ENCODE data around the gene STEAP4. TPM values are rescaled to one million over a fixed set of nuclear protein-coding genes. Genes with fewer than 3 reads are reported as not detected.

Gene STEAP4
- total and polyA plus RNA-seq, 4 donors, result 3.7 to 43.8 (median 12.8) TPM

DNA sequence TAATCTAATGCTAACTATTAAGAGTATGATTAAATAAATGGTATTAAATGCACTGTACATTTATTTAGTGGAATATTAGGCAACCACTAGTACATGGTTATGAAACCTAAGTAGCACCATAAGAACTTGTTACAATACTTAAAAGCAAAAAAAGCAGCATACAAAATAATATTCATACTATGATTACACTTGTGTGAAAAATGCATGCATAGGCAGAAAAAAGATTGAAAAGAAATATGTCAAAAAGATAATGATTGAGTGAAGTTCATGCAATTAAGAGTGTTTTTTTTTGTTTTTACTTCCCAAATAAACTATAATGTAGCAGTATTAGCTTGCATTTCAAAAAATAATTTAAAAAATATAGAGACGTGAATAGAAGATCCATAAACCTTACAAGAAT is 66.8 kb downstream of the STEAP4 start (continued):
- TF ChIP-seq, protein P1, sequence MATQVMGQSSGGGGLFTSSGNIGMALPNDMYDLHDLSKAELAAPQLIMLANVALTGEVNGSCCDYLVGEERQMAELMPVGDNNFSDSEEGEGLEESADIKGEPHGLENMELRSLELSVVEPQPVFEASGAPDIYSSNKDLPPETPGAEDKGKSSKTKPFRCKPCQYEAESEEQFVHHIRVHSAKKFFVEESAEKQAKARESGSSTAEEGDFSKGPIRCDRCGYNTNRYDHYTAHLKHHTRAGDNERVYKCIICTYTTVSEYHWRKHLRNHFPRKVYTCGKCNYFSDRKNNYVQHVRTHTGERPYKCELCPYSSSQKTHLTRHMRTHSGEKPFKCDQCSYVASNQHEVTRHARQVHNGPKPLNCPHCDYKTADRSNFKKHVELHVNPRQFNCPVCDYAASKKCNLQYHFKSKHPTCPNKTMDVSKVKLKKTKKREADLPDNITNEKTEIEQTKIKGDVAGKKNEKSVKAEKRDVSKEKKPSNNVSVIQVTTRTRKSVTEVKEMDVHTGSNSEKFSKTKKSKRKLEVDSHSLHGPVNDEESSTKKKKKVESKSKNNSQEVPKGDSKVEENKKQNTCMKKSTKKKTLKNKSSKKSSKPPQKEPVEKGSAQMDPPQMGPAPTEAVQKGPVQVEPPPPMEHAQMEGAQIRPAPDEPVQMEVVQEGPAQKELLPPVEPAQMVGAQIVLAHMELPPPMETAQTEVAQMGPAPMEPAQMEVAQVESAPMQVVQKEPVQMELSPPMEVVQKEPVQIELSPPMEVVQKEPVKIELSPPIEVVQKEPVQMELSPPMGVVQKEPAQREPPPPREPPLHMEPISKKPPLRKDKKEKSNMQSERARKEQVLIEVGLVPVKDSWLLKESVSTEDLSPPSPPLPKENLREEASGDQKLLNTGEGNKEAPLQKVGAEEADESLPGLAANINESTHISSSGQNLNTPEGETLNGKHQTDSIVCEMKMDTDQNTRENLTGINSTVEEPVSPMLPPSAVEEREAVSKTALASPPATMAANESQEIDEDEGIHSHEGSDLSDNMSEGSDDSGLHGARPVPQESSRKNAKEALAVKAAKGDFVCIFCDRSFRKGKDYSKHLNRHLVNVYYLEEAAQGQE (IDR thresholded peaks at IDR 0.05), result no peak
- TF ChIP-seq, protein P2, sequence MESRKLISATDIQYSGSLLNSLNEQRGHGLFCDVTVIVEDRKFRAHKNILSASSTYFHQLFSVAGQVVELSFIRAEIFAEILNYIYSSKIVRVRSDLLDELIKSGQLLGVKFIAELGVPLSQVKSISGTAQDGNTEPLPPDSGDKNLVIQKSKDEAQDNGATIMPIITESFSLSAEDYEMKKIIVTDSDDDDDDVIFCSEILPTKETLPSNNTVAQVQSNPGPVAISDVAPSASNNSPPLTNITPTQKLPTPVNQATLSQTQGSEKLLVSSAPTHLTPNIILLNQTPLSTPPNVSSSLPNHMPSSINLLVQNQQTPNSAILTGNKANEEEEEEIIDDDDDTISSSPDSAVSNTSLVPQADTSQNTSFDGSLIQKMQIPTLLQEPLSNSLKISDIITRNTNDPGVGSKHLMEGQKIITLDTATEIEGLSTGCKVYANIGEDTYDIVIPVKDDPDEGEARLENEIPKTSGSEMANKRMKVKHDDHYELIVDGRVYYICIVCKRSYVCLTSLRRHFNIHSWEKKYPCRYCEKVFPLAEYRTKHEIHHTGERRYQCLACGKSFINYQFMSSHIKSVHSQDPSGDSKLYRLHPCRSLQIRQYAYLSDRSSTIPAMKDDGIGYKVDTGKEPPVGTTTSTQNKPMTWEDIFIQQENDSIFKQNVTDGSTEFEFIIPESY (IDR thresholded peaks at IDR 0.05), result no peak

DNA sequence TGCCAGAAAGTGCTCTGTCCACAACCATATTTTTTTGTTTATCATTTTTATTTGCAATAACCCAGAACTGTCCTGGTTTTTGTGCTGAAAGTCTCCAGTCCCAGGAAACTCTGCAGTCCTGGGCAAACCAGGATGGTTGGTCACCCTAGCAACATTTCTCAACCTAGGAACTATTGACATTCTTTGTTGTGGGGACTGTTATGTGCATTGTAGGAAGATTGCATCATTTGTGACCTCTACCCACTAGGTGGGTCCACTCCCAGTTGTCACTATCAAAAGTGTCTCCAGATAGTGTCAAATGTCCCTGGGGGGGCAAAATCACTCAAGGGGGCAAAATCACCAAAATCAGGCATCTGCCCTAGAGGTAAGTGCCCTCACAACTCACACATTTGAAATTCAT is 72.9 kb downstream of the STEAP4 start:
- no peak overlapping the region for H3K27ac ChIP-seq (ENCODE audit: low read depth in 1 of 2, low read length in 2 of 2)
- TF ChIP-seq RXRA (IDR thresholded peaks at IDR 0.05) (peak; percentile 48 to 52), FOXA1 (IDR thresholded peaks at IDR 0.05) (no peak), TAF1 (conservative IDR thresholded peaks at IDR 0.05) (no peak), RAD21 (IDR thresholded peaks at IDR 0.05) (no peak), SP1 (IDR thresholded peaks at IDR 0.05) (no peak), FOXA2 (IDR thresholded peaks at IDR 0.05) (peak; percentile 30), HNF4A (conservative IDR thresholded peaks at IDR 0.05) (peak; percentile 37 to 47), GABPA (IDR thresholded peaks at IDR 0.05 in 1 of 2, conservative IDR thresholded peaks at IDR 0.05 in 1 of 2) (no peak), YY1 (IDR thresholded peaks at IDR 0.05) (peak; percentile 40), EGR1 (IDR thresholded peaks at IDR 0.05; ENCODE audit: low read depth in 2 of 2) (no peak), JUND (IDR thresholded peaks at IDR 0.05) (no peak), NR2F2 (IDR thresholded peaks at IDR 0.05) (peak; percentile 23), HNF4G (IDR thresholded peaks at IDR 0.05) (no peak)
- TF ChIP-seq, protein P3, sequence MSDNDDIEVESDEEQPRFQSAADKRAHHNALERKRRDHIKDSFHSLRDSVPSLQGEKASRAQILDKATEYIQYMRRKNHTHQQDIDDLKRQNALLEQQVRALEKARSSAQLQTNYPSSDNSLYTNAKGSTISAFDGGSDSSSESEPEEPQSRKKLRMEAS (IDR thresholded peaks at IDR 0.05), result no peak
- TF ChIP-seq, protein P1 (IDR thresholded peaks at IDR 0.05), result no peak
- TF ChIP-seq, protein P4, sequence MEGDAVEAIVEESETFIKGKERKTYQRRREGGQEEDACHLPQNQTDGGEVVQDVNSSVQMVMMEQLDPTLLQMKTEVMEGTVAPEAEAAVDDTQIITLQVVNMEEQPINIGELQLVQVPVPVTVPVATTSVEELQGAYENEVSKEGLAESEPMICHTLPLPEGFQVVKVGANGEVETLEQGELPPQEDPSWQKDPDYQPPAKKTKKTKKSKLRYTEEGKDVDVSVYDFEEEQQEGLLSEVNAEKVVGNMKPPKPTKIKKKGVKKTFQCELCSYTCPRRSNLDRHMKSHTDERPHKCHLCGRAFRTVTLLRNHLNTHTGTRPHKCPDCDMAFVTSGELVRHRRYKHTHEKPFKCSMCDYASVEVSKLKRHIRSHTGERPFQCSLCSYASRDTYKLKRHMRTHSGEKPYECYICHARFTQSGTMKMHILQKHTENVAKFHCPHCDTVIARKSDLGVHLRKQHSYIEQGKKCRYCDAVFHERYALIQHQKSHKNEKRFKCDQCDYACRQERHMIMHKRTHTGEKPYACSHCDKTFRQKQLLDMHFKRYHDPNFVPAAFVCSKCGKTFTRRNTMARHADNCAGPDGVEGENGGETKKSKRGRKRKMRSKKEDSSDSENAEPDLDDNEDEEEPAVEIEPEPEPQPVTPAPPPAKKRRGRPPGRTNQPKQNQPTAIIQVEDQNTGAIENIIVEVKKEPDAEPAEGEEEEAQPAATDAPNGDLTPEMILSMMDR (IDR thresholded peaks at IDR 0.05; ENCODE audit: low read depth, low read length, missing input control), result no peak
- TF ChIP-seq, protein P2 (IDR thresholded peaks at IDR 0.05), result no peak
- TF ChIP-seq, protein P5, sequence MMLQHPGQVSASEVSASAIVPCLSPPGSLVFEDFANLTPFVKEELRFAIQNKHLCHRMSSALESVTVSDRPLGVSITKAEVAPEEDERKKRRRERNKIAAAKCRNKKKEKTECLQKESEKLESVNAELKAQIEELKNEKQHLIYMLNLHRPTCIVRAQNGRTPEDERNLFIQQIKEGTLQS (IDR thresholded peaks at IDR 0.05), result peak; percentile 53
- H3K9me3 ChIP-seq (ENCODE audit: control insufficient read depth in 4 of 4, low read length in 3 of 4), result no peaks in the 10 kb centered on the region
- H3K4me1 ChIP-seq (ENCODE audit: control insufficient read depth in 4 of 4, insufficient read depth in 4 of 4, low read length in 3 of 4), result peaks cover 0 to 3% (median 0%) of the 10 kb centered on the region in 4 donors
- no peaks in the 10 kb centered on the region for H3K36me3 ChIP-seq (ENCODE audit: control insufficient read depth in 4 of 4, insufficient read depth in 3 of 4, low read depth in 1 of 4, low read length in 3 of 4)
- H3K9ac ChIP-seq (ENCODE audit: low read depth in 1 of 2, low read length in 2 of 2), result no peak overlapping the region
- DNase-seq (ENCODE audit: low spot score), result no peak
- no peak overlapping the region for H3K4me3 ChIP-seq (ENCODE audit: low read depth in 1 of 3, low read length in 3 of 3)
- no peaks in the 10 kb centered on the region for H3K27me3 ChIP-seq (ENCODE audit: control insufficient read depth in 4 of 4, insufficient read depth in 4 of 4, low read length in 3 of 4)

All from liver (tissue), 9 donors.